ENCODE results near the gene ZNF219. TPM values are rescaled to one million over a fixed set of nuclear protein-coding genes. Genes with fewer than 3 reads are reported as not detected.
A peak's percentile ranks its signal among the peaks of the same experiment; 100 is the strongest.

Gene ZNF219
- total RNA-seq, 1 donor from 2014 or later = 15.1 TPM

- DNase-seq = peak; percentile 71
Measured at GRCh38 chr14:21087294-21088091, 11.0 kb downstream of the ZNF219 start.

GRCh38 chr14:21086908-21087293 is 11.6 kb downstream of the ZNF219 start:
- no peak for DNase-seq

- DNase-seq = no peak
Measured at GRCh38 chr14:21084998-21085853, 13.2 kb downstream of the ZNF219 start.

GRCh38 chr14:21084396-21084795 is 14.1 kb downstream of the ZNF219 start:
- no peak for DNase-seq

- no peak for DNase-seq
Measured at GRCh38 chr14:21083565-21084325, 14.7 kb downstream of the ZNF219 start.

DNA sequence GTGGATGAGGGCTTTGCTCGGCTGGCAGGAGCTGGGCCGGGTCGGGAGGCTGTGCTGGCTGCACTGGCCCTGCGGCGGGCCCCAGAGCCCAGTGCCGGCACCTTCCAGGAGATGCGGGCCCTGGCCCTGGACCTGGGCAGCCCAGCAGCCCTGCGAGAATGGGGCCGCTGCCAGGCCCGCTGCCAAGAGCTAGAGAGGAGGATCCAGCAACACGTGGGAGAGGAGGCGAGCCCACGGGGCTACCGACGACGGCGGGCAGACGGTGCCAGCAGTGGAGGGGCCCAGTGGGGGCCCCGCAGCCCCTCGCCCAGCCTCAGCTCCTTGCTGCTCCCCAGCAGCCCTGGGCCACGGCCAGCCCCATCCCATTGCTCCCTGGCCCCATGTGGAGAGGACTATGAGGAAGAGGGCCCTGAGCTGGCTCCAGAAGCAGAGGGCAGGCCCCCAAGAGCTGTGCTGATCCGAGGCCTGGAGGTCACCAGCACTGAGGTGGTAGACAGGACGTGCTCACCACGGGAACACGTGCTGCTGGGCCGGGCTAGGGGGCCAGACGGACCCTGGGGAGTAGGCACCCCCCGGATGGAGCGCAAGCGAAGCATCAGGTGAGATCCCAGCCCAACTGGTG is 16.8 kb downstream of the ZNF219 start:
- DNase-seq = no peak

DNA sequence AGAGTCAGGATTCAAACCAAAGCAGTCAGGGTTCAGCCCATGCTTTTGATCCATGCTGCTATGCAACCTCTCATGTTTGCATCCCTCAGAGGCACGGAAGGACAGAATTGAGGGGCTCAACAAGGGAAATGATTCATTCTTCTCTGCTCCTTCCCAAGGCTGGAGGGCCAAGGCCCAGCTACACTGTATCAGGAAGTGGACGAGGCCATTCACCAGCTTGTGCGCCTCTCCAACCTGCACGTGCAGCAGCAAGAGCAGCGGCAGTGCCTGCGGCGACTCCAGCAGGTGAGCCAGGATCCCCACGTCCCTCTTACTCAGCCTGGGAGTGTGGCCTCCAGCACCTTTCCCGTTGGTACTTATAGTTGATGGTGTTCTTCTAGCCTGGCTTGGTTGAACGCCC is 19.7 kb downstream of the ZNF219 start:
- no peak for DNase-seq

DNA sequence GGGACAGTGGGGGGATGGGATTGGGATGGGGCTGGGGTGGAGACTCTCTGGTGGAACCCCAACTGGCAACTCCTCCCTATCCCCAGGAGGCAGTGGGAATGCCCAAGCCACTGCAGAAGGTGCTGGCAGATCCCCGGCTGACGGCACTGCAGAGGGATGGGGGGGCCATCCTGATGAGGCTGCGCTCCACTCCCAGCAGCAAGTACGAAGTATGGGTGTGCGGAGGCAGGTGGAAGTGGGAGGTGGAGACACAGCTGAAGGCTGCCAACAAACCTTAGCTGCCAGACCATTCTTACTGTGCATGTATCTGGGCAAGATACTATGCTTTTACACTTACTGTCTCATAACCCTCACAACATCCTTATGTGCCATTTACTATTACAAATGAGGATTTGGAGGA is 20.2 kb downstream of the ZNF219 start:
- no peak for DNase-seq

GRCh38 chr14:21077672-21078071 is 20.8 kb downstream of the ZNF219 start:
- DNase-seq = no peak

DNA sequence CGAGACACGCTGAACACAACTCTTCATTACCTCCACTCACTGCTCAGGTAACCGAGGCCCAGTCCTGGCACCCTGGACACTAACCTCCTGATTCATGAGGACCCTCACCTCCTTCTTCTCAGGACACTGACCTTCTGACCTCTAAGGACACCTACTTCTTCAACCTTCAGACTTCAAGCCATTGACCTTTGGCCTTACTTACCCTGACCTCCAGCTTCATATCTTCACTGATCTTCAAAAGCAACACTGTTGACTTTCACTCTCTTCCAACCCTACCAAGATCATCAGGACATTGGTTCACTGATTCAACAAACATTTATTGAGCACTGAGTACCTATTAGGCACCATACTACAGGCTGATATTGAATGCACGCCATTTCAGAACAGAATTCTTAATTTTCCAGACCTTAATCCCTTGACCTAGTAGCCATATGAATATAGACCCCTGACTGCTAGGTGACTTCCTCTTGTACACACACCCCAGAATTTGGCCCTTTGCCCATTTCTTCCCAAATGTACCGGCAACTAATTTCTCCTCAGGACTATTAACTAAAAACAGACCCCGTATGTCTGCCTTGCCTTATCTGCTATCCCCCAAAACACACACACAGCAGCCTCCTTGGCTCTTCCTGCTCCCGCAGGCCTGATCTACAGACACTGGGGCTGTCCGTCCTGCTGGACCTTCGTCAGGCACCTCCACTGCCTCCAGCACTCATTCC is 22.6 kb downstream of the ZNF219 start:
- DNase-seq = no peak

- no peak for DNase-seq
Measured at GRCh38 chr14:21074398-21075272, 23.8 kb downstream of the ZNF219 start.

DNA sequence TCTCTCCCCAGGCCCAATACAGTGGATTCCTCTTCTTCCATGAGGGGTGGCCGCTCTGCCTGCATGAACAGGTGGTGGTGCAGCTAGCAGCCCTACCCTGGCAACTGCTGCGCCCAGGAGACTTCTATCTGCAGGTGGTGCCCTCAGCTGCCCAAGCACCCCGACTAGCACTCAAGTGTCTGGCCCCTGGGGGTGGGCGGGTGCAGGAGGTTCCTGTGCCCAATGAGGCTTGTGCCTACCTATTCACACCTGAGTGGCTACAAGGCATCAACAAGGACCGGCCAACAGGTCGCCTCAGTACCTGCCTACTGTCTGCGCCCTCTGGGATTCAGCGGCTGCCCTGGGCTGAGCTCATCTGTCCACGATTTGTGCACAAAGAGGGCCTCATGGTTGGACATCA is 24.5 kb downstream of the ZNF219 start:
- no peak for DNase-seq

DNA sequence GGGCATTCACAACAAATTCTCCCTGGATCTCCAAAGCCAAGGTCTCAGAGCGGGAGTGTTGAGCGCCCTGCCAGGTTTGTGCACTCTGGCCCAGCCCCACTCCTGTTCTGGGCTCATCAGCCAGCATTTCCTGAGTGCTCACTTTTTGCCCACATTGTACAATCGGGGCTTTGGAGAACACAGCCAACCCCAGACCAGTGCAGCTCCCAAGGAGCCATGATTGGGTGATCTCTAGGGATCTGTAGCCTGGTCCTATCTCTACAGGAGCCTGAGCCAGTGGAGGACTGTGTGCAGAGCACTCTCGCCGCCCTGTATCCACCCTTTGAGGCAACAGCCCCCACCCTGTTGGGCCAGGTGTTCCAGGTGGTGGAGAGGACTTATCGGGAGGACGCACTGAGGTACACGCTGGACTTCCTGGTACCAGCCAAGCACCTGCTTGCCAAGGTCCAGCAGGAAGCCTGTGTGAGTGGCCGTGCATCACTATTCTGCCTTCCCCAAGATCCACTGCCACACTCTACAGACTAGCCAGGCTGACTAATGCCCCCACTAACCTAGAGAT is 25.6 kb downstream of the ZNF219 start:
- no peak for DNase-seq

DNA sequence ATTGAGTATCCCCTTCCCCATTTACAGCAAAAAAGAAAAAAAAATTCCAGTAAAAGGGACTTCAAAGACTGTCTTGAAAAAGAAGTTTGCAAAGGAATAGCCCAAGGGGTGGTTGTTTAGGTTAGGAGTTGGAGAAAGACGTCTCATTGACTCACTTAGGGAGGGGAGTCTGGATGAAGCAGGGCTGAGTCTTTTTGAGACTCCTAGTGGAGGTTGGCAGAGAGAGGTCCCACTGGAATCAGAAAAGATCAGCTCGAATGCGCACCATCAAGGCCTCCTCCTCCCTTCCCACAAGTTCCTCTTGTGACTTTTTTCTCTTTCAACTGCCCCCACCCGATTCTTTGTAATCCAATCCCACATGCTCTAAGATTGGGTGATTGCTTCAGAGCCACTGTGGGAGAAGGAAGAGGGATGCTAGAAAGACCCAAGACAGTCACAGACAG is 26.4 kb downstream of the ZNF219 start:
- peak; percentile 70 for DNase-seq

DNA sequence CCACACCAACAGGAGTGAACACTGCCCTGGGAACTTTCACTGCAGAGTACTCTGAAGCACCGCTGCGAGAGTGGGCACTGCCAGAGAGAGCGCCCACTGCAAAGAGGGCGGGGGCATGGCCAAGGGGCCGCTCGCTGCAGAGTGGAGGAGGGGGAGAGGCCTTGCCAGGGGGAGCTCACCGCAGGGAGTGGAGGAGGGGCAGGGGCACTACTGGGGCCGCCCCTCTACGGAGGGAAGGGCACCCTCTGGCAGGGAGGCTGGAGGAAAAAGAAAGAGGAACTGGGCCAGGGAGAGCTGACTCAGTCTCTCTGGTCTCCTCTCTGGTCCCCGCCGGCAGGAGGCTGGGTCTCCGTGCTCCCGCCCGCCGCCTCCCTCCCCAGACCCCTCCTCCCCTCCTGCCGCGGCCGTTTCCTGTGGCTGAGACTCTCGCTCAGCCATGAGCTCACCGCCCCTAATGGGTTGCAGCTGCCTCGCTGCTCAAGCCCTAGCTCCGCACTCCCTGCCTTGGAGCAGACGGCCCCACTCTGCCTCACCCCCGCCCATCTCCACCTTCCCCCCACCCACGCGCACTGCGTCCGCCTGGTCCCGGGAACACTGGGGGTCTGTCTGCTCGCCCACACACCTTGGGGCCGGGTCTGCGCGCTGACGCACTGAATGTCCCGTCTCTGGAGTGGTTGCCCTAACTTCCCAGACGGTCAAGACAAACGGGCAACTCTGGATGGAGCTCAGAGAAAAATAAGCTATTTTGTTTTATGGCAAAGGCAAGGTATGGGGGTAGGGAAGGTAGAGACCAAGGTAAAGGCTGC is 27.0 kb downstream of the ZNF219 start:
- peak; percentile 98 for DNase-seq

GRCh38 chr14:21070610-21071224 is 27.7 kb downstream of the ZNF219 start:
- peak; percentile 63 for DNase-seq

- DNase-seq = peak; percentile 85
Measured at GRCh38 chr14:21070083-21070609, 28.3 kb downstream of the ZNF219 start, which contains the start of gene ARHGEF40. TSS of gene ARHGEF40 (plus strand) at chr14:21070304. CDS start at chr14:21070397, 93 bp downstream.

- peak; percentile 86 for DNase-seq
Measured at GRCh38 chr14:21069388-21070082, 28.9 kb downstream of the ZNF219 start.
